HCT116 (cell line): ENCODE data around the gene AASS. TPM values are rescaled to one million over a fixed set of nuclear protein-coding genes. Genes with fewer than 3 reads are reported as not detected.

Experiments used
- ATAC-seq: fragments of 200-7000 bp; cut with Tn5 transposase; 2 replicates; pipeline ENCODE4 v1.9.1; 2020; ENCODE audit warnings: mild to moderate bottlenecking, moderate library complexity
- BruUV-seq: library from RNA; stranded (reverse); fragments of 400-500 nt; replicated peaks from 2 replicates; lab custom pipeline; 2021; lab: Mats Ljungman, UMichigan
- CTCF ChIA-PET: fragments of 300-600 bp; sonication (Branson Sonifier 250); formaldehyde crosslinking; loops from one replicate; lab custom pipeline; 2021; ENCODE audit warnings: antibody characterized with exemption; lab: Charles Lee
- POLR2A ChIA-PET: fragments of 300-600, 350-600 bp; sonication (Branson Sonifier 250); formaldehyde crosslinking; loops from one replicate; lab custom pipeline; 2021; ENCODE audit warnings: antibody characterized with exemption; lab: Charles Lee
- RAD21 ChIA-PET, 2 experiments: fragments of 300-600 bp; sonication (Branson Sonifier 250); formaldehyde crosslinking; loops; one replicate each; lab custom pipeline; 2023; ENCODE audit warnings: low total read pairs in 2 of 2; ENCODE audit not compliant: uncharacterized antibody in 2 of 2, unreplicated experiment in 2 of 2, low non-redundant PET in 1 of 2; lab: Charles Lee
- DNase-seq: peaks from one replicate; pipeline ENCODE4 v3.0.0-alpha.2; 2010; ENCODE audit warnings: low read depth, low spot score
- H2AFZ ChIP-seq: fragments of 200-600 bp; shearing (Covaris generic), sonication (generic); 2 replicates; pipeline ENCODE4 v1.6.1; 2017; ENCODE audit warnings: low read depth, mixed run types, mixed read lengths, antibody characterized with exemption, low read length; ENCODE audit not compliant: poor library complexity, severe bottlenecking
- H3K27ac ChIP-seq: 2 replicates; pipeline ENCODE4 v1.5.1; 2012; ENCODE audit warnings: low read depth, low read length
- H3K27me3 ChIP-seq: fragments of 200-600 bp; sonication (generic); 2 replicates; pipeline ENCODE4 v1.6.1; 2016; ENCODE audit warnings: mixed run types, low read length, mixed read lengths; ENCODE audit not compliant: insufficient read depth
- H3K36me3 ChIP-seq, 2 experiments: fragments of 200-500 bp in 1 of 2; fragments of 200-600 bp in 1 of 2; sonication (Bioruptor generic) in 1 of 2; sonication (generic) in 1 of 2; 2 replicates each; pipeline versions ENCODE4 v1.5.1 to v1.6.1; 2014 to 2016; ENCODE audit warnings: low read length in 2 of 2, inconsistent platforms in 1 of 2, mixed read lengths in 1 of 2, mixed run types in 1 of 2; ENCODE audit not compliant: insufficient read depth in 2 of 2, control insufficient read depth in 1 of 2
- H3K4me1 ChIP-seq, 2 experiments: fragments of 200-600 bp in 1 of 2; sonication (generic) in 1 of 2; 2 replicates each; pipeline versions ENCODE4 v1.5.1 to v1.6.1; 2012 to 2017; ENCODE audit warnings: low read length in 2 of 2, inconsistent platforms in 1 of 2, mild to moderate bottlenecking in 1 of 2, mixed read lengths in 1 of 2, mixed run types in 1 of 2, moderate library complexity in 1 of 2; ENCODE audit not compliant: insufficient read depth in 2 of 2, control insufficient read depth in 1 of 2
- H3K4me2 ChIP-seq: fragments of 200-600 bp; sonication (generic); 2 replicates; pipeline ENCODE4 v1.6.1; 2017; ENCODE audit warnings: mixed run types, low read length, mixed read lengths
- H3K4me3 ChIP-seq, 2 experiments: fragments of 200-600 bp in 1 of 2; sonication (generic) in 1 of 2; replicated peaks in 1 of 2; 2 replicates each; pipeline ENCODE4 v1.5.1; 2011 to 2016; ENCODE audit warnings: low read length in 2 of 2, control low read depth in 1 of 2, low read depth in 1 of 2, mild to moderate bottlenecking in 1 of 2, mixed read lengths in 1 of 2, mixed run types in 1 of 2
- H3K79me2 ChIP-seq: fragments of 200-600 bp; sonication (generic); 2 replicates; pipeline ENCODE4 v1.6.1; 2017; ENCODE audit warnings: mild to moderate bottlenecking, mixed run types, low read length, moderate library complexity, mixed read lengths; ENCODE audit not compliant: insufficient read depth
- H3K9ac ChIP-seq: fragments of 200-600 bp; sonication (generic); 2 replicates; pipeline ENCODE4 v1.6.1; 2016; ENCODE audit warnings: low read length, mixed read lengths
- H3K9me2 ChIP-seq: fragments of 200-600 bp; sonication (generic), shearing (Covaris generic); 2 replicates; pipeline ENCODE4 v1.6.1; 2017; ENCODE audit warnings: mixed run types, mild to moderate bottlenecking, moderate library complexity; ENCODE audit not compliant: insufficient read depth
- H3K9me3 ChIP-seq, 2 experiments: fragments of 200-500 bp in 1 of 2; fragments of 200-600 bp in 1 of 2; sonication (Bioruptor generic) in 1 of 2; sonication (generic) in 1 of 2; 2 replicates each; pipeline ENCODE4 v1.6.1; 2014 to 2017; ENCODE audit warnings: low read length in 2 of 2, mixed read lengths in 2 of 2, inconsistent platforms in 1 of 2, low read depth in 1 of 2, mild to moderate bottlenecking in 1 of 2, mixed run types in 1 of 2, moderate library complexity in 1 of 2; ENCODE audit not compliant: control insufficient read depth in 1 of 2, insufficient read depth in 1 of 2
- H4K20me1 ChIP-seq: fragments of 200-600 bp; sonication (generic), shearing (Covaris generic); 2 replicates; pipeline ENCODE4 v1.6.1; 2017; ENCODE audit warnings: mixed run types, mild to moderate bottlenecking, moderate library complexity; ENCODE audit not compliant: insufficient read depth
- ATF3 ChIP-seq: IDR thresholded peaks from 2 replicates; pipeline ENCODE4 v1.6.1; 2012
- CBX3 ChIP-seq: IDR thresholded peaks from 2 replicates; pipeline ENCODE4 v1.6.1; 2012; ENCODE audit warnings: low read depth
- CEBPB ChIP-seq: IDR thresholded peaks from 2 replicates; pipeline ENCODE4 v1.6.1; 2012; ENCODE audit warnings: low read depth
- CTCF ChIP-seq, 3 experiments: fragments of 200-600 bp in 1 of 3; sonication (generic) in 1 of 3; IDR thresholded peaks in 2 of 3; conservative IDR thresholded peaks in 1 of 3; 2 replicates each; pipeline ENCODE4 v1.5.1; 2012 to 2017; ENCODE audit warnings: low read depth in 2 of 3, low read length in 2 of 3, antibody characterized with exemption in 1 of 3, borderline replicate concordance in 1 of 3, control low read depth in 1 of 3, mild to moderate bottlenecking in 1 of 3, mixed read lengths in 1 of 3, mixed run types in 1 of 3, moderate library complexity in 1 of 3; ENCODE audit not compliant: insufficient read depth in 1 of 3
- ELF1 ChIP-seq: IDR thresholded peaks from 2 replicates; pipeline ENCODE4 v1.6.1; 2012; ENCODE audit warnings: low read depth, borderline replicate concordance
- EZH2 ChIP-seq: fragments of 200-600 bp; sonication (generic); IDR thresholded peaks from 2 replicates; pipeline ENCODE4 v1.6.1; 2017; ENCODE audit warnings: antibody characterized with exemption, mixed run types
- EZH2phosphoT487 ChIP-seq: fragments of 200-600 bp; IDR thresholded peaks from 2 replicates; pipeline ENCODE4 v1.6.1; 2018; ENCODE audit warnings: antibody characterized with exemption, borderline replicate concordance
- FOSL1 ChIP-seq: IDR thresholded peaks from 2 replicates; pipeline ENCODE4 v1.6.1; 2012; ENCODE audit warnings: low read depth
- JUND ChIP-seq: IDR thresholded peaks from 2 replicates; pipeline ENCODE4 v1.6.1; 2012
- MAX ChIP-seq: IDR thresholded peaks from 2 replicates; pipeline ENCODE4 v1.6.1; 2012
- POLR2A ChIP-seq: IDR thresholded peaks from 2 replicates; pipeline ENCODE4 v1.7.0; 2011; ENCODE audit warnings: borderline replicate concordance; ENCODE audit not compliant: insufficient read depth, insufficient read length; ENCODE audit errors: extremely low read depth
- POLR2AphosphoS5 ChIP-seq: IDR thresholded peaks from 2 replicates; pipeline ENCODE4 v1.6.1; 2011; ENCODE audit warnings: mild to moderate bottlenecking, low read depth, low read length, moderate library complexity
- RAD21 ChIP-seq: IDR thresholded peaks from 2 replicates; pipeline ENCODE4 v1.6.1; 2012; ENCODE audit warnings: low read depth, mild to moderate bottlenecking
- SIN3A ChIP-seq: IDR thresholded peaks from 2 replicates; pipeline ENCODE4 v1.6.1; 2012; ENCODE audit warnings: low read depth
- SRF ChIP-seq: IDR thresholded peaks from 2 replicates; pipeline ENCODE4 v1.6.1; 2012; ENCODE audit warnings: low read depth
- TCF7L2 ChIP-seq: IDR thresholded peaks from 2 replicates; pipeline ENCODE4 v1.7.0; 2011; ENCODE audit warnings: borderline replicate concordance, inconsistent platforms; ENCODE audit not compliant: insufficient read depth, insufficient read length; ENCODE audit errors: extremely low read depth
- ZFX ChIP-seq: fragments of 450-650 bp; IDR thresholded peaks from 2 replicates; pipeline ENCODE4 v1.6.1; 2017
- ZNF274 ChIP-seq: fragments of 200-500 bp; sonication (Bioruptor generic); IDR thresholded peaks from 2 replicates; pipeline ENCODE4 v1.6.1; 2014; ENCODE audit warnings: mild to moderate bottlenecking, low read depth, low read length, inconsistent platforms
- intact Hi-C: fragments of 100-400 bp; cut with micrococcal nuclease; formaldehyde crosslinking; loops from 2 replicates; pipeline ENCODE4 v1.10.0; 2022
- total RNA-seq: library from RNA; stranded (reverse); gene quantifications from one replicate; pipeline ENCODE4 v1.2.1, GENCODE V29; 2021; ENCODE audit not compliant: unreplicated experiment

AASS gene
- total RNA-seq, 1 experiment from 2014 or later, result 5.1 TPM

GRCh38 chr7:122054393-122054792 lies 89.7 kb downstream of the AASS start:
- RAD21 ChIA-PET, result no interaction called here
- CTCF ChIA-PET, result no interaction called here

More at GRCh38 chr7:122054393-122054792, 89.7 kb downstream of the AASS start:
- Histone ChIP-seq H2AFZ (no peak overlapping the region), H3K36me3 (no peaks in the 10 kb centered on the region), H3K27me3 (no peaks in the 10 kb centered on the region), H4K20me1 (no peaks in the 10 kb centered on the region), H3K9me2 (no peaks in the 10 kb centered on the region), H3K9ac (no peak overlapping the region), H3K4me3 (no peak overlapping the region), H3K9me3 (no peaks in the 10 kb centered on the region), H3K79me2 (no peaks in the 10 kb centered on the region), H3K4me1 (no peaks in the 10 kb centered on the region), H3K4me2 (no peak overlapping the region), H3K27ac (no peak overlapping the region)
- POLR2A ChIA-PET, result no interaction called here
- no peak for TF ChIP-seq ELF1
- TF ChIP-seq ZFX, result no peak
- no peak for TF ChIP-seq CEBPB
- no peak for TF ChIP-seq POLR2A
- TF ChIP-seq EZH2phosphoT487, result no peak
- TF ChIP-seq RAD21, result no peak
- no peak for TF ChIP-seq MAX
- no peak for TF ChIP-seq SIN3A
- TF ChIP-seq ATF3, result no peak
- TF ChIP-seq SRF, result no peak
- no peak for TF ChIP-seq ZNF274
- no peak for TF ChIP-seq CTCF (IDR thresholded peaks at IDR 0.05 in 2 of 3, conservative IDR thresholded peaks at IDR 0.05 in 1 of 3; ENCODE audit: borderline replicate concordance in 1 of 3, insufficient read depth in 1 of 3, low read depth in 2 of 3, low read length in 2 of 3)
- no peak for TF ChIP-seq CBX3
- TF ChIP-seq FOSL1, result no peak
- TF ChIP-seq EZH2, result no peak
- TF ChIP-seq POLR2AphosphoS5, result no peak
- no peak for TF ChIP-seq TCF7L2
- no peak for TF ChIP-seq JUND
- no TSS peak for BruUV-seq
- intact Hi-C loops, result no loop called here
- ATAC-seq, result no peak
- no peak for DNase-seq
